OCI-LY7 (cell line): Measurements from ENCODE around the gene TUBGCP5. TPM values are rescaled to one million over a fixed set of nuclear protein-coding genes. Genes with fewer than 3 reads are reported as not detected.

Source experiments
- BruUV-seq: library from RNA; stranded (reverse); fragments of 400-500 nt; replicated peaks from 2 replicates; lab custom pipeline; 2021; lab: Mats Ljungman, UMichigan
- CTCF ChIA-PET: fragments of 300-600 bp; sonication (Branson Sonifier 250); formaldehyde crosslinking; loops from one replicate; lab custom pipeline; 2022; ENCODE audit warnings: antibody characterized with exemption; ENCODE audit not compliant: unreplicated experiment; lab: Charles Lee
- POLR2A ChIA-PET: fragments of 300-600 bp; sonication (Branson Sonifier 250); formaldehyde crosslinking; loops from one replicate; lab custom pipeline; 2022; ENCODE audit warnings: antibody characterized with exemption; lab: Charles Lee
- DNase-seq: peaks from one replicate; pipeline ENCODE4 v3.0.0-alpha.2; 2015; ENCODE audit warnings: low spot score
- H2AFZ ChIP-seq: fragments of 200-600 bp; sonication (generic), shearing (Covaris generic); 2 replicates; pipeline ENCODE4 v1.6.1; 2014; ENCODE audit warnings: mild to moderate bottlenecking, antibody characterized with exemption, low read length, moderate library complexity
- H3K27ac ChIP-seq: fragments of 200-600 bp; sonication (generic); 2 replicates; pipeline ENCODE4 v1.5.1; 2014; ENCODE audit warnings: mixed run types, low read depth, mild to moderate bottlenecking, moderate library complexity, low read length, inconsistent platforms; ENCODE audit not compliant: poor library complexity, severe bottlenecking
- H3K36me3 ChIP-seq: fragments of 200-600 bp; sonication (generic); 2 replicates; pipeline ENCODE4 v1.6.1; 2014; ENCODE audit warnings: mild to moderate bottlenecking, antibody characterized with exemption, low read length, moderate library complexity, mixed read lengths; ENCODE audit not compliant: insufficient read depth
- H3K4me1 ChIP-seq: fragments of 200-600 bp; sonication (generic); 2 replicates; pipeline ENCODE4 v1.5.1; 2014; ENCODE audit warnings: mild to moderate bottlenecking, low read length; ENCODE audit not compliant: insufficient read depth, poor library complexity, severe bottlenecking
- H3K4me2 ChIP-seq: fragments of 200-600 bp; sonication (generic); 2 replicates; pipeline ENCODE4 v1.6.1; 2014; ENCODE audit warnings: mild to moderate bottlenecking, low read length
- H3K4me3 ChIP-seq: fragments of 200-600 bp; sonication (generic); 2 replicates; pipeline ENCODE4 v1.5.1; 2014; ENCODE audit warnings: mild to moderate bottlenecking, low read depth, low read length; ENCODE audit not compliant: poor library complexity, severe bottlenecking
- H3K79me2 ChIP-seq: fragments of 200-600 bp; sonication (generic); 2 replicates; pipeline ENCODE4 v1.6.1; 2016; ENCODE audit warnings: low read depth, mild to moderate bottlenecking, low read length, moderate library complexity, mixed read lengths; ENCODE audit not compliant: insufficient read depth
- H3K9me2 ChIP-seq: fragments of 200-600 bp; sonication (generic); 2 replicates; pipeline ENCODE4 v1.6.1; 2016; ENCODE audit warnings: mild to moderate bottlenecking, low read length, mixed read lengths; ENCODE audit not compliant: insufficient read depth
- H3K9me3 ChIP-seq: fragments of 200-600 bp; sonication (generic); 2 replicates; pipeline ENCODE4 v1.6.1; 2014; ENCODE audit warnings: mild to moderate bottlenecking, mixed run types, low read length, mixed read lengths
- H4K20me1 ChIP-seq: fragments of 200-600 bp; sonication (generic); 2 replicates; pipeline ENCODE4 v1.6.1; 2014; ENCODE audit warnings: mild to moderate bottlenecking, antibody characterized with exemption, low read length, moderate library complexity, mixed read lengths; ENCODE audit not compliant: insufficient read depth
- EZH2phosphoT487 ChIP-seq: fragments of 200-600 bp; sonication (generic); IDR thresholded peaks from 2 replicates; pipeline ENCODE4 v1.6.1; 2018; ENCODE audit warnings: low read depth, borderline replicate concordance, mild to moderate bottlenecking, mixed run types, antibody characterized with exemption, low read length, moderate library complexity, mixed read lengths
- intact Hi-C: fragments of 100-400 bp; cut with micrococcal nuclease; formaldehyde crosslinking; loops from one replicate; pipeline ENCODE4 v1.10.0; 2022; ENCODE audit not compliant: unreplicated experiment
- total RNA-seq, 2 experiments: library from RNA; depleted of rRNA in 1 of 2; stranded (reverse); fragments of >200 nt in 1 of 2; shearing (Covaris generic) in 1 of 2; gene quantifications; 2 replicates each; pipeline ENCODE4 v1.2.3, GENCODE V29; 2014 to 2022
- TF ChIP-seq, protein P1 (sequence below): fragments of 200-600 bp; sonication (generic); conservative IDR thresholded peaks from 2 replicates; pipeline ENCODE4 v1.5.1; 2014; ENCODE audit warnings: mild to moderate bottlenecking, antibody characterized with exemption, low read length, moderate library complexity, mixed read lengths

The TUBGCP5 gene
- total RNA-seq, 2 experiments from 2014 or later, result 30.9 to 36.3 TPM

DNA sequence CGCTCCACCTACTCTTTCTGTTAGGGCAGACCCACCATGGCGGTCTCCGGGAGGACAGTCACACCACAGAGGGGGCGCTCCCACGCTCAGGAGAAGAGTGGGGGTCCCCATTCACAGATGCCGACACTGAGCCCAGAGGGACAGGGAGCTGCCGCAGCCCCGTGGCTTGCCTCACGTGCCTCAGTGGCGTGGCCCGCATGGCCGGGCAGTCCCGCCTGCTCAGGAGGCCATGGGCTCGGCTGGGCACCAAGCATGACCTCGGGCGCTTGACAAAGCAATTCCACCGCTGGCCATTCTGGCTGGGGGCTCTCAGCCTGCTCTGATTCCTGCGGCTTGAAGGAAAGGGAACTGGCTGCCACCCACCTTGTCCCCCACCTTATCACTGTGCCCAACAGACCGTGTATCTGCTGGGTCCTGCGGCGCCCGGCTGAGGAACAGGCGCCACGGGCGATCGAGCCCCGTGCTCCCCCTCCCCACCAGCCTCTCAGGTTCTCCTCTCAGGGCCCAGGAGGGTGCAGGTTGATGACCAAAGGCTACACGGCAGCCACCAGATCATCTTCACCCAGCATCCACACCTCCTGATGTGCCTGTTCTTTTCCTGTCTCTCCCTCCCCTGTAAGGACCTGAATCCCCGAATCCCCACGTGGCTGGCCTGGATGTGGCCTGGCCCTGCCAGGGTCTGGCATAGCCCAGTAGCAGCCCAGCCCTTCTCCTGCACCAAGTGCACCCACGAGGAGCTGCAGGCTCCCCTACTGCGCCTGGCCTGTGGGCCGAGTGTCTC, 79.9 kb downstream of the TUBGCP5 start:
- no peaks in the 10 kb centered on the region for H3K79me2 ChIP-seq

DNA sequence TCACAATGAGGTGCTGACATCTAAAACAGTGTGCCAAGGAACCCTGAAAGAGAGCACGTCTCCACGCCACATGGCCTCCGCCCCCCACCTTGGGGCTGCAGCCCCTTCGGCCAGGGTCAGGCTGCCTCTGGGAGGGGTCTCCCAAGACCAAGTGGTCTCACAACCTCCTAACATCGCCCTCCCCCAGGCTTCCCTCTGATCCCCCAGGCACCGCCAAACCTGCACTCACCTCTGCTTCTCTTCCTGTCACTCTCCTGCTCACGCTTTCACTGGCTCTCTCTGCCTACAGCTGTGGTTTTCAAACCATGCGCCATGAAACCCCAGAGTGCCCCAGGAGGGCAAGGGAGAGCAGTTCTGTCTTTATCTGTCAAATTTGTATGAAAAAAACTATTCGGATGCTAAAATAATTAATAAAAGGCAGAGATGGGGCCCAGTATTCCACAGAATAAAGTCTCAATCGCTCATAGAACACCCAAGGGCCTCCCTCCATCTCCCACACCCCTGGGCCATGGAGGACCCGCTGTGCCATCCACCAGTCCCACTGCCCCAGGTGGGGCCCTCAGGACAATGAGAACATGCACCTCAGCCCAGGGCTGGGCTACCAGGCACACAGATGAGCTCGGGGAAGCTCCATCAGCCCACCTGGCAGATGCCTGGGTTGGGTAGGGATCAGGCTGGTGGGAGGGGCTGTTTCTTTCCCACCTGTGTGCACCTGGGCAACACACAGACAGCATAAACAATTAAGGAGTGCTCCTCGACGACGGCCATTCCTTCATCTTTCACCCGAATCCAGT, 80.7 kb downstream of the TUBGCP5 start:
- H3K27ac ChIP-seq, result no peak overlapping the region
- H4K20me1 ChIP-seq, result no peaks in the 10 kb centered on the region
- H3K4me2 ChIP-seq, result no peak overlapping the region
- no peaks in the 10 kb centered on the region for H3K4me1 ChIP-seq
- intact Hi-C loops, result no loop called here
- H3K9me2 ChIP-seq, result no peaks in the 10 kb centered on the region
- TF ChIP-seq, protein P1, sequence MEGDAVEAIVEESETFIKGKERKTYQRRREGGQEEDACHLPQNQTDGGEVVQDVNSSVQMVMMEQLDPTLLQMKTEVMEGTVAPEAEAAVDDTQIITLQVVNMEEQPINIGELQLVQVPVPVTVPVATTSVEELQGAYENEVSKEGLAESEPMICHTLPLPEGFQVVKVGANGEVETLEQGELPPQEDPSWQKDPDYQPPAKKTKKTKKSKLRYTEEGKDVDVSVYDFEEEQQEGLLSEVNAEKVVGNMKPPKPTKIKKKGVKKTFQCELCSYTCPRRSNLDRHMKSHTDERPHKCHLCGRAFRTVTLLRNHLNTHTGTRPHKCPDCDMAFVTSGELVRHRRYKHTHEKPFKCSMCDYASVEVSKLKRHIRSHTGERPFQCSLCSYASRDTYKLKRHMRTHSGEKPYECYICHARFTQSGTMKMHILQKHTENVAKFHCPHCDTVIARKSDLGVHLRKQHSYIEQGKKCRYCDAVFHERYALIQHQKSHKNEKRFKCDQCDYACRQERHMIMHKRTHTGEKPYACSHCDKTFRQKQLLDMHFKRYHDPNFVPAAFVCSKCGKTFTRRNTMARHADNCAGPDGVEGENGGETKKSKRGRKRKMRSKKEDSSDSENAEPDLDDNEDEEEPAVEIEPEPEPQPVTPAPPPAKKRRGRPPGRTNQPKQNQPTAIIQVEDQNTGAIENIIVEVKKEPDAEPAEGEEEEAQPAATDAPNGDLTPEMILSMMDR, result no peak
- H3K79me2 ChIP-seq, result no peaks in the 10 kb centered on the region
- DNase-seq, result no peak
- no peaks in the 10 kb centered on the region for H3K9me3 ChIP-seq
- no peaks in the 10 kb centered on the region for H3K36me3 ChIP-seq
- CTCF ChIA-PET, result no interaction called here
- no TSS peak for BruUV-seq
- H3K4me3 ChIP-seq, result no peak overlapping the region
- POLR2A ChIA-PET, result no interaction called here
- no peak overlapping the region for H2AFZ ChIP-seq

More for the DNA sequence above, 79.9 kb downstream of the TUBGCP5 start:
- Histone ChIP-seq H3K36me3 (no peaks in the 10 kb centered on the region), H3K27ac (no peak overlapping the region), H3K9me3 (no peaks in the 10 kb centered on the region), H4K20me1 (no peaks in the 10 kb centered on the region), H2AFZ (no peak overlapping the region), H3K4me2 (no peak overlapping the region), H3K4me1 (no peaks in the 10 kb centered on the region), H3K4me3 (no peak overlapping the region), H3K9me2 (no peaks in the 10 kb centered on the region)
- ChIA-PET POLR2A (no interaction called here), CTCF (no interaction called here)
- TF ChIP-seq EZH2phosphoT487, result no peak
- TF ChIP-seq, protein P1, result no peak
- intact Hi-C loops, result no loop called here
- no peak for DNase-seq
- no TSS peak for BruUV-seq

DNA sequence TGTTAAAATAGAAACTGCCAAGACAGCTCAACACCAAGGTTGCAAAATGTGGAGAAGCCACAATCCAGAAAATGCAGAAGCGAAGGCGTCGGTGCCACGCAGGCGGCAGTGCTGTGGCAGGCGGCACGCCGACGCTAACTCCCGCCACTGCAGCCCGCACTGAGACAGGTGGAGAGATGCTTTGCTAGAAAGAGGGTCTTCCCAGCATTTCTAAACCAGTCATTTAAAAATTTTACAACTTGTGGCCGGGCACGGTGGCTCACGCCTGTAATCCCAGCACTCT, 82.5 kb downstream of the TUBGCP5 start:
- Histone ChIP-seq H2AFZ (no peak overlapping the region), H3K27ac (no peak overlapping the region), H3K79me2 (no peaks in the 10 kb centered on the region), H4K20me1 (no peaks in the 10 kb centered on the region), H3K9me2 (no peaks in the 10 kb centered on the region), H3K4me3 (no peak overlapping the region), H3K36me3 (no peaks in the 10 kb centered on the region), H3K9me3 (no peaks in the 10 kb centered on the region), H3K4me2 (no peak overlapping the region), H3K4me1 (no peaks in the 10 kb centered on the region)
- ChIA-PET CTCF (no interaction called here), POLR2A (no interaction called here)
- intact Hi-C loops, result no loop called here
- no TSS peak for BruUV-seq
- no peak for TF ChIP-seq EZH2phosphoT487
- TF ChIP-seq, protein P1, result no peak
- no peak for DNase-seq
